Measurements from ENCODE around the gene SHISA6. TPM values are rescaled to one million over a fixed set of nuclear protein-coding genes. Genes with fewer than 3 reads are reported as not detected.

SHISA6 gene
- polyA plus RNA-seq, 2 donors, result 0.33 to 0.41 TPM

- Histone ChIP-seq H3K4me1 (ENCODE audit: control insufficient read depth in 2 of 2, insufficient read depth in 2 of 2, low read length in 1 of 2) (no peaks in the 10 kb centered on the region), H3K27me3 (ENCODE audit: control insufficient read depth in 1 of 2, insufficient read depth in 2 of 2, low read length in 2 of 2) (no peaks in the 10 kb centered on the region), H3K36me3 (ENCODE audit: control insufficient read depth in 2 of 2, insufficient read depth in 2 of 2, low read length in 1 of 2) (no peaks in the 10 kb centered on the region), H3K4me3 (ENCODE audit: low read depth in 1 of 2, low read length in 2 of 2) (no peak overlapping the region), H3K27ac (ENCODE audit: low read depth in 2 of 2, low read length in 1 of 2) (no peak overlapping the region), H3K9me3 (ENCODE audit: control insufficient read depth in 2 of 2, insufficient read depth in 1 of 2, low read depth in 1 of 2, low read length in 1 of 2) (no peaks in the 10 kb centered on the region)
- 54 to 68% methylated on average over 2 of the region's 2 CpGs for WGBS, 2 donors
These were observed 307.4 kb downstream of the SHISA6 start for GRCh38 chr17:11548398-11548797.

GRCh38 chr17:11550431-11550830, 309.4 kb downstream of the SHISA6 start:
- no peaks in the 10 kb centered on the region for H3K36me3 ChIP-seq (ENCODE audit: control insufficient read depth in 2 of 2, insufficient read depth in 2 of 2, low read length in 1 of 2)
- no peaks in the 10 kb centered on the region for H3K27me3 ChIP-seq (ENCODE audit: control insufficient read depth in 1 of 2, insufficient read depth in 2 of 2, low read length in 2 of 2)
- no peaks in the 10 kb centered on the region for H3K4me1 ChIP-seq (ENCODE audit: control insufficient read depth in 2 of 2, insufficient read depth in 2 of 2, low read length in 1 of 2)
- no peak overlapping the region for H3K27ac ChIP-seq (ENCODE audit: low read depth in 2 of 2, low read length in 1 of 2)
- H3K9me3 ChIP-seq (ENCODE audit: control insufficient read depth in 2 of 2, insufficient read depth in 1 of 2, low read depth in 1 of 2, low read length in 1 of 2), result no peaks in the 10 kb centered on the region
- no peak overlapping the region for H3K4me3 ChIP-seq (ENCODE audit: low read depth in 1 of 2, low read length in 2 of 2)
- WGBS, 2 donors, result 91 to 93% methylated on average over 2 of the region's 2 CpGs

- H3K36me3 ChIP-seq (ENCODE audit: control insufficient read depth in 2 of 2, insufficient read depth in 2 of 2, low read length in 1 of 2), result no peaks in the 10 kb centered on the region
- no peaks in the 10 kb centered on the region for H3K27me3 ChIP-seq (ENCODE audit: control insufficient read depth in 1 of 2, insufficient read depth in 2 of 2, low read length in 2 of 2)
- no peak overlapping the region for H3K4me3 ChIP-seq (ENCODE audit: low read depth in 1 of 2, low read length in 2 of 2)
- 67 to 74% methylated on average over 6 of the region's 6 CpGs for WGBS, 2 donors
- H3K4me1 ChIP-seq (ENCODE audit: control insufficient read depth in 2 of 2, insufficient read depth in 2 of 2, low read length in 1 of 2), result no peaks in the 10 kb centered on the region
- no peak overlapping the region for H3K27ac ChIP-seq (ENCODE audit: low read depth in 2 of 2, low read length in 1 of 2)
- peaks cover 0 to 2% of the 10 kb centered on the region in 2 donors for H3K9me3 ChIP-seq (ENCODE audit: control insufficient read depth in 2 of 2, insufficient read depth in 1 of 2, low read depth in 1 of 2, low read length in 1 of 2)
These were observed 310.4 kb downstream of the SHISA6 start for GRCh38 chr17:11551442-11551841.

- H3K27me3 ChIP-seq (ENCODE audit: control insufficient read depth in 1 of 2, insufficient read depth in 2 of 2, low read length in 2 of 2), result no peaks in the 10 kb centered on the region
- H3K4me3 ChIP-seq (ENCODE audit: low read depth in 1 of 2, low read length in 2 of 2), result no peak overlapping the region
- no peaks in the 10 kb centered on the region for H3K4me1 ChIP-seq (ENCODE audit: control insufficient read depth in 2 of 2, insufficient read depth in 2 of 2, low read length in 1 of 2)
- H3K36me3 ChIP-seq (ENCODE audit: control insufficient read depth in 2 of 2, insufficient read depth in 2 of 2, low read length in 1 of 2), result no peaks in the 10 kb centered on the region
- no peak overlapping the region for H3K27ac ChIP-seq (ENCODE audit: low read depth in 2 of 2, low read length in 1 of 2)
- 83 to 92% methylated on average over 1 of the region's 1 CpG for WGBS, 2 donors
- H3K9me3 ChIP-seq (ENCODE audit: control insufficient read depth in 2 of 2, insufficient read depth in 1 of 2, low read depth in 1 of 2, low read length in 1 of 2), result peaks cover 0 to 2% of the 10 kb centered on the region in 2 donors
These were observed 312.1 kb downstream of the SHISA6 start for GRCh38 chr17:11553135-11553534.

GRCh38 chr17:11554042-11554441, 313.0 kb downstream of the SHISA6 start:
- H3K9me3 ChIP-seq (ENCODE audit: control insufficient read depth in 2 of 2, insufficient read depth in 1 of 2, low read depth in 1 of 2, low read length in 1 of 2), result peaks cover 0 to 2% of the 10 kb centered on the region in 2 donors
- 70 to 93% methylated on average over 1 of the region's 1 CpG for WGBS, 2 donors

GRCh38 chr17:11554542-11554941, 313.5 kb downstream of the SHISA6 start:
- H3K4me1 ChIP-seq (ENCODE audit: control insufficient read depth in 2 of 2, insufficient read depth in 2 of 2, low read length in 1 of 2), result no peaks in the 10 kb centered on the region
- no peak overlapping the region for H3K27ac ChIP-seq (ENCODE audit: low read depth in 2 of 2, low read length in 1 of 2)
- no peaks in the 10 kb centered on the region for H3K36me3 ChIP-seq (ENCODE audit: control insufficient read depth in 2 of 2, insufficient read depth in 2 of 2, low read length in 1 of 2)
- no peak overlapping the region for H3K4me3 ChIP-seq (ENCODE audit: low read depth in 1 of 2, low read length in 2 of 2)
- H3K9me3 ChIP-seq (ENCODE audit: control insufficient read depth in 2 of 2, insufficient read depth in 1 of 2, low read depth in 1 of 2, low read length in 1 of 2), result peaks cover 0 to 2% of the 10 kb centered on the region in 2 donors
- WGBS, 2 donors, result 80 to 86% methylated on average over 5 of the region's 5 CpGs
- no peaks in the 10 kb centered on the region for H3K27me3 ChIP-seq (ENCODE audit: control insufficient read depth in 1 of 2, insufficient read depth in 2 of 2, low read length in 2 of 2)

More at GRCh38 chr17:11554042-11554441, 313.0 kb downstream of the SHISA6 start:
- no peaks in the 10 kb centered on the region for H3K27me3 ChIP-seq (ENCODE audit: control insufficient read depth in 1 of 2, insufficient read depth in 2 of 2, low read length in 2 of 2)
- H3K36me3 ChIP-seq (ENCODE audit: control insufficient read depth in 2 of 2, insufficient read depth in 2 of 2, low read length in 1 of 2), result no peaks in the 10 kb centered on the region
- no peak overlapping the region for H3K4me3 ChIP-seq (ENCODE audit: low read depth in 1 of 2, low read length in 2 of 2)
- no peak overlapping the region for H3K27ac ChIP-seq (ENCODE audit: low read depth in 2 of 2, low read length in 1 of 2)
- H3K4me1 ChIP-seq (ENCODE audit: control insufficient read depth in 2 of 2, insufficient read depth in 2 of 2, low read length in 1 of 2), result no peaks in the 10 kb centered on the region

GRCh38 chr17:11555530-11555929, 314.5 kb downstream of the SHISA6 start:
- H3K27me3 ChIP-seq (ENCODE audit: control insufficient read depth in 1 of 2, insufficient read depth in 2 of 2, low read length in 2 of 2), result no peaks in the 10 kb centered on the region
- 86 to 87% methylated on average over 6 of the region's 6 CpGs for WGBS, 2 donors
- H3K4me3 ChIP-seq (ENCODE audit: low read depth in 1 of 2, low read length in 2 of 2), result no peak overlapping the region
- H3K9me3 ChIP-seq (ENCODE audit: control insufficient read depth in 2 of 2, insufficient read depth in 1 of 2, low read depth in 1 of 2, low read length in 1 of 2), result peaks cover 0 to 2% of the 10 kb centered on the region in 2 donors
- no peaks in the 10 kb centered on the region for H3K4me1 ChIP-seq (ENCODE audit: control insufficient read depth in 2 of 2, insufficient read depth in 2 of 2, low read length in 1 of 2)
- H3K27ac ChIP-seq (ENCODE audit: low read depth in 2 of 2, low read length in 1 of 2), result no peak overlapping the region
- H3K36me3 ChIP-seq (ENCODE audit: control insufficient read depth in 2 of 2, insufficient read depth in 2 of 2, low read length in 1 of 2), result no peaks in the 10 kb centered on the region

GRCh38 chr17:11557727-11558452, 316.9 kb downstream of the SHISA6 start:
- Histone ChIP-seq H3K27ac (ENCODE audit: low read depth in 2 of 2, low read length in 1 of 2) (no peak overlapping the region), H3K9me3 (ENCODE audit: control insufficient read depth in 2 of 2, insufficient read depth in 1 of 2, low read depth in 1 of 2, low read length in 1 of 2) (peaks cover 0 to 2% of the 10 kb centered on the region in 2 donors), H3K4me3 (ENCODE audit: low read depth in 1 of 2, low read length in 2 of 2) (no peak overlapping the region), H3K36me3 (ENCODE audit: control insufficient read depth in 2 of 2, insufficient read depth in 2 of 2, low read length in 1 of 2) (no peaks in the 10 kb centered on the region), H3K4me1 (ENCODE audit: control insufficient read depth in 2 of 2, insufficient read depth in 2 of 2, low read length in 1 of 2) (no peaks in the 10 kb centered on the region), H3K27me3 (ENCODE audit: control insufficient read depth in 1 of 2, insufficient read depth in 2 of 2, low read length in 2 of 2) (no peaks in the 10 kb centered on the region)
- WGBS, 2 donors, result 91% methylated on average over 44 to 46 of the region's 46 CpGs

- 93% methylated on average over 10 of the region's 10 CpGs for WGBS, 2 donors
These were observed 317.7 kb downstream of the SHISA6 start for GRCh38 chr17:11558681-11559234.

GRCh38 chr17:11559601-11560000, 318.6 kb downstream of the SHISA6 start:
- no peaks in the 10 kb centered on the region for H3K27me3 ChIP-seq (ENCODE audit: control insufficient read depth in 1 of 2, insufficient read depth in 2 of 2, low read length in 2 of 2)
- 80 to 84% methylated on average over 7 of the region's 7 CpGs for WGBS, 2 donors
- H3K36me3 ChIP-seq (ENCODE audit: control insufficient read depth in 2 of 2, insufficient read depth in 2 of 2, low read length in 1 of 2), result no peaks in the 10 kb centered on the region
- H3K9me3 ChIP-seq (ENCODE audit: control insufficient read depth in 2 of 2, insufficient read depth in 1 of 2, low read depth in 1 of 2, low read length in 1 of 2), result peaks cover 0 to 2% of the 10 kb centered on the region in 2 donors
- H3K4me1 ChIP-seq (ENCODE audit: control insufficient read depth in 2 of 2, insufficient read depth in 2 of 2, low read length in 1 of 2), result no peaks in the 10 kb centered on the region
- H3K4me3 ChIP-seq (ENCODE audit: low read depth in 1 of 2, low read length in 2 of 2), result no peak overlapping the region
- no peak overlapping the region for H3K27ac ChIP-seq (ENCODE audit: low read depth in 2 of 2, low read length in 1 of 2)

More at GRCh38 chr17:11558681-11559234, 317.7 kb downstream of the SHISA6 start:
- Histone ChIP-seq H3K36me3 (ENCODE audit: control insufficient read depth in 2 of 2, insufficient read depth in 2 of 2, low read length in 1 of 2) (no peaks in the 10 kb centered on the region), H3K4me1 (ENCODE audit: control insufficient read depth in 2 of 2, insufficient read depth in 2 of 2, low read length in 1 of 2) (no peaks in the 10 kb centered on the region), H3K27ac (ENCODE audit: low read depth in 2 of 2, low read length in 1 of 2) (no peak overlapping the region), H3K9me3 (ENCODE audit: control insufficient read depth in 2 of 2, insufficient read depth in 1 of 2, low read depth in 1 of 2, low read length in 1 of 2) (peaks cover 0 to 2% of the 10 kb centered on the region in 2 donors), H3K4me3 (ENCODE audit: low read depth in 1 of 2, low read length in 2 of 2) (no peak overlapping the region), H3K27me3 (ENCODE audit: control insufficient read depth in 1 of 2, insufficient read depth in 2 of 2, low read length in 2 of 2) (no peaks in the 10 kb centered on the region)
